ENCODE results near the gene SRPK3.

The SRPK3 gene

DNA sequence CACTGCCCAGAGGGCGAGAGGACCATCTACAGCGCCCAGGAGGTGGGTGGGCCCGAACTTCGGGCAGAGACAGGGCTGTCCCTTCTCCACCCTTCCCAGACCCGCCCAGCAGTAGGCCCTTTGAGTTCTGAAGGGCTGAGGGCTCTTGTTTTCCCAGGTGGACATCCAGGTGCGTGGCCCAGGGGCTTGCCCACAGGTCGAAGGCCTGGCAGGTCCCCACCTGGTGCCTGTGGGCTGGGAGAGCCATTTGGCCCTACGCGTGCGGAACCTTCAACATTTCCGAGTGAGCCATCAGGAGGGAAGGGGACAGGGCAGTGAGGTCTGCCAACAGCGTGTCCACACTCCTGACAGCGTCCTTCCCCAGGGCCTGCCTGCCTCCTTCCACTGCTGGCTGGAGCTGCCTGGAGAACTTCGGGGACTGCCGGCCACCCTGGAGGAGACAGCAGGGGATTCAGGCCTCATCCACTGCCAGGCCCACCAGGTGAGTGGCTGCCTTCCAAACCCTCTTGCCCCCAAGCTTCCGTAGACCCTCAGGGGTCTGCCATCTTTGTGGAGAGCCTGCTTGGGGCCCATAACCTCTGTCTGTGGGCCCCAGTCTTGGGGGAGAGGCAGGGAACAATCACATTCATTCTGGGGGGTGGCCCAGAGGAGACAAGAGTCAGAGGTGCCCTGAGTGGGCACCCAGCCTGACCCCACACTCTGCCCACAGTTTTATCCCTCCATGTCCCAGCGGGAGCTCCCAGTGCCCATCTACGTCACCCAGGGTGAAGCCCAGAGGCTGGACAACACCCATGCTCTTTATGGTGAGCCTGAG is 10.0 kb upstream of the SRPK3 start:
- no peak for TF ChIP-seq CTCF (IDR thresholded peaks at IDR 0.05; ENCODE audit: low read depth, low read length)
- TF ChIP-seq, protein P1, sequence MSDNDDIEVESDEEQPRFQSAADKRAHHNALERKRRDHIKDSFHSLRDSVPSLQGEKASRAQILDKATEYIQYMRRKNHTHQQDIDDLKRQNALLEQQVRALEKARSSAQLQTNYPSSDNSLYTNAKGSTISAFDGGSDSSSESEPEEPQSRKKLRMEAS (IDR thresholded peaks at IDR 0.05; ENCODE audit: low read depth, low read length), result no peak
- TF ChIP-seq MYC (IDR thresholded peaks at IDR 0.05; ENCODE audit: low read depth, low read length), result no peak
- no peak for TF ChIP-seq POLR2A (IDR thresholded peaks at IDR 0.05; ENCODE audit: extremely low read depth, insufficient read length)
- no peak overlapping the region for H3K4me3 ChIP-seq (ENCODE audit: low read depth, low read length)
- DNase-seq (ENCODE audit: low read depth), result no peak

DNA sequence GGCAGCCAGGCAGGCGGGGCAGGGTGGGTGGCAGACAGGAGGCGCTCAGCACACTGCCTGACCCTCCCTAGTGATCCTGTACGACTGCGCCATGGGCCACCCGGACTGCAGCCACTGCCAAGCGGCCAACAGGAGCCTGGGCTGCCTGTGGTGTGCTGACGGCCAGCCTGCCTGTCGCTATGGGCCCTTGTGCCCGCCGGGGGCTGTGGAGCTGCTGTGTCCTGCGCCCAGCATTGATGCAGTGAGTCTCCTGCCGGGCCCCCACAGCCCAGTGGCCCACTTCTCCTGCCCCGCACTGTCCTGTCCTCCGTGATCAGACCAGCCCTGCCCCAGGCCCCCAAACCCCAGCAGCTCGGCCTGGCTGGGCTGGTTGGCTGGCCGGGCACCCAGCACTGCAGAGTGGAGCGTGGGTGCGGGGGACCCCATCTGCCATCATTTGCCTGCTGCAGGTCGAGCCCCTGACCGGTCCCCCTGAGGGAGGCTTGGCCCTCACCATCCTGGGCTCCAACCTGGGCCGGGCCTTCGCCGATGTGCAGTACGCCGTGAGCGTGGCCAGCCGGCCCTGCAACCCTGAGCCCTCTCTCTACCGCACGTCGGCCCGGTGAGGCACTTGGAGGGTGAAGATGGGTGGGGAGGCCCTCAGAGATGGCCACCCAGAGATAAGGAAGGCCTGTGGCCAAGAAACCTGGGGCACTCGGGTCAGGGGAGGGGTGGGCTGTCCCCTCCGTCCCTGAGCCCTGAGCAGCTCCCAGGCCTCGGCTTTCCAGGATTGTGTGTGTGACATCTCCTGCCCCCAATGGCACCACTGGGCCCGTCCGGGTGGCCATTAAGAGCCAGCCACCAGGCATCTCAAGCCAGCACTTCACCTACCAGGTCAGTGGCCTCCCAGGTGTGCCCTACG is 9.2 kb upstream of the SRPK3 start:
- H3K4me3 ChIP-seq (ENCODE audit: low read depth, low read length), result no peak overlapping the region
- TF ChIP-seq MYC (IDR thresholded peaks at IDR 0.05; ENCODE audit: low read depth, low read length) (no peak), POLR2A (IDR thresholded peaks at IDR 0.05; ENCODE audit: extremely low read depth, insufficient read length) (no peak), CTCF (IDR thresholded peaks at IDR 0.05; ENCODE audit: low read depth, low read length) (no peak)
- TF ChIP-seq, protein P1 (IDR thresholded peaks at IDR 0.05; ENCODE audit: low read depth, low read length), result no peak
- DNase-seq (ENCODE audit: low read depth), result no peak

GRCh38 chrX:153772316-153773217 is 8.3 kb upstream of the SRPK3 start:
- no peak for TF ChIP-seq POLR2A (IDR thresholded peaks at IDR 0.05; ENCODE audit: extremely low read depth, insufficient read length)
- TF ChIP-seq, protein P1 (IDR thresholded peaks at IDR 0.05; ENCODE audit: low read depth, low read length), result no peak
- DNase-seq (ENCODE audit: low read depth), result no peak

DNA sequence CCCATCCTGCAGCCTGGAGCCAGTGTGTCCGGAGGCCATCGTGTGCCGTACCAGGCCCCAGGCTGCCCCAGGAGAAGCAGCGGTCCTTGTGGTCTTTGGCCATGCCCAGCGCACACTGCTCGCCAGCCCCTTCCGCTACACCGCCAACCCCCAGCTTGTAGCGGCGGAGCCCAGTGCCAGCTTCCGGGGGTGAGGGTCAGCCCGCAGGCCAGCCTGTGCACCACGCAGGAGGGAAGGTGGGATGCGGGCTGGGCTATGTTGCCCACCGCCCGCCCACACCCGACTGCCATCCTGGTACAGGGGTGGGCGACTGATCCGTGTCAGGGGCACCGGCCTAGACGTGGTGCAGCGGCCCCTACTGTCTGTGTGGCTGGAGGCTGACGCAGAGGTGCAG is 7.6 kb upstream of the SRPK3 start:
- TF ChIP-seq, protein P1 (IDR thresholded peaks at IDR 0.05; ENCODE audit: low read depth, low read length), result no peak
- TF ChIP-seq MYC (IDR thresholded peaks at IDR 0.05; ENCODE audit: low read depth, low read length) (no peak), CTCF (IDR thresholded peaks at IDR 0.05; ENCODE audit: low read depth, low read length) (no peak), POLR2A (IDR thresholded peaks at IDR 0.05; ENCODE audit: extremely low read depth, insufficient read length) (no peak)
- H3K4me3 ChIP-seq (ENCODE audit: low read depth, low read length), result no peak overlapping the region
- DNase-seq (ENCODE audit: low read depth), result no peak

More at GRCh38 chrX:153772316-153773217, 8.3 kb upstream of the SRPK3 start:
- no peak overlapping the region for H3K4me3 ChIP-seq (ENCODE audit: low read depth, low read length)

DNA sequence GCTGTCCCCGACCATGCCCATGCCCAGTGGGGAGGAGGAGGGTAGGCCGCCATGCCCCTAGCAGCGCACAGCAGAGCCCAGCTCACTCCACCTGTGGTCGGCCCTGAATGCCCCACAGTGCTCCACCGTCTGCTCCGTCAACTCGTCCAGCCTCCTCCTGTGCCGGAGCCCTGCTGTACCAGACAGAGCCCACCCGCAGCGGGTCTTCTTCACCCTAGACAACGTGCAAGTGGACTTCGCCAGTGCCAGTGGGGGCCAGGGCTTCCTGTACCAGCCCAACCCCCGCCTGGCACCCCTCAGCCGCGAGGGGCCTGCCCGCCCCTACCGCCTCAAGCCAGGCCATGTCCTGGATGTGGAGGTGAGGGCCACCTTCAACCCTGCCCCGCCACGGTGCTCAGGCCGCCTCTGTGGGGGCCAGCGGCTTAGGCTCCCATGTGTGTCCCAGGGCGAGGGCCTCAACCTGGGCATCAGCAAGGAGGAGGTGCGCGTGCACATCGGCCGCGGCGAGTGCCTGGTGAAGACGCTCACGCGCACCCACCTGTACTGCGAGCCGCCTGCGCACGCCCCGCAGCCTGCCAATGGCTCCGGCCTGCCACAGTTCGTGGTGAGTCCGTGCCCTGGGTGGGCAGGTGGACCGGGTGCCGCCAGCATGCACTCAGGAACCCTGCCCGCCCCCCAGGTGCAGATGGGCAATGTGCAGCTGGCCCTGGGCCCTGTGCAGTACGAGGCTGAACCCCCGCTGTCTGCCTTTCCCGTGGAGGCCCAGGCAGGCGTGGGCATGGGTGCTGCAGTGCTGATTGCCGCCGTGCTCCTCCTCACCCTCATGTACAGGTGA is 6.9 kb upstream of the SRPK3 start:
- DNase-seq (ENCODE audit: low read depth), result no peak
- TF ChIP-seq POLR2A (IDR thresholded peaks at IDR 0.05; ENCODE audit: extremely low read depth, insufficient read length) (no peak), MYC (IDR thresholded peaks at IDR 0.05; ENCODE audit: low read depth, low read length) (no peak), CTCF (IDR thresholded peaks at IDR 0.05; ENCODE audit: low read depth, low read length) (no peak)
- TF ChIP-seq, protein P1 (IDR thresholded peaks at IDR 0.05; ENCODE audit: low read depth, low read length), result no peak
- H3K4me3 ChIP-seq (ENCODE audit: low read depth, low read length), result no peak overlapping the region
